GM23338 (cell line): Measurements from ENCODE around the gene ABCC10. TPM values are rescaled to one million over a fixed set of nuclear protein-coding genes. Genes with fewer than 3 reads are reported as not detected.
"Not testable (repeated sequence)": the region's sequence is repeated elsewhere in the genome, so short reads cannot be mapped to it uniquely, and the experiment has no call there.

Experiments used
- ATAC-seq: fragments of 200-7000 bp; cut with Tn5 transposase; 3 replicates; pipeline ENCODE4 v1.9.1; 2020
- DNase-seq: peaks from one replicate; pipeline ENCODE4 v3.0.0-alpha.2; 2015; ENCODE audit warnings: low spot score
- H2AFZ ChIP-seq: fragments of 200-600 bp; sonication (generic); 2 replicates; pipeline ENCODE4 v1.8.0; 2016; ENCODE audit warnings: antibody characterized with exemption, mild to moderate bottlenecking, moderate library complexity
- H3F3A ChIP-seq: fragments of 200-600 bp; sonication (generic); replicated peaks from 2 replicates; pipeline ENCODE4 v1.8.0; 2017; ENCODE audit warnings: antibody characterized with exemption, mixed run types, low read depth
- H3K27ac ChIP-seq: fragments of 200-600 bp; sonication (generic); 2 replicates; pipeline ENCODE4 v1.6.1; 2016; ENCODE audit warnings: low read depth
- H3K27me3 ChIP-seq: fragments of 200-600 bp; sonication (generic); 2 replicates; pipeline ENCODE4 v1.8.0; 2016; ENCODE audit warnings: mild to moderate bottlenecking, mixed run types, moderate library complexity; ENCODE audit not compliant: insufficient read depth
- H3K36me3 ChIP-seq: fragments of 200-600 bp; sonication (generic); 2 replicates; pipeline ENCODE4 v1.8.0; 2016; ENCODE audit warnings: mild to moderate bottlenecking; ENCODE audit not compliant: insufficient read depth
- H3K4me1 ChIP-seq: fragments of 200-600 bp; sonication (generic); 2 replicates; pipeline ENCODE4 v1.8.0; 2016; ENCODE audit warnings: mild to moderate bottlenecking, moderate library complexity; ENCODE audit not compliant: insufficient read depth
- H3K4me2 ChIP-seq: fragments of 200-600 bp; sonication (generic); 2 replicates; pipeline ENCODE4 v1.7.1; 2017; ENCODE audit warnings: mixed run types
- H3K4me3 ChIP-seq: fragments of 200-600 bp; sonication (generic); 2 replicates; pipeline ENCODE4 v1.6.1; 2016; ENCODE audit warnings: mixed run types
- H3K79me2 ChIP-seq: fragments of 200-600 bp; sonication (generic); replicated peaks from 2 replicates; pipeline ENCODE4 v1.8.0; 2017; ENCODE audit warnings: mild to moderate bottlenecking; ENCODE audit not compliant: insufficient read depth
- H3K9me2 ChIP-seq: fragments of 200-600 bp; sonication (generic); 2 replicates; pipeline ENCODE4 v1.8.0; 2017; ENCODE audit not compliant: insufficient read depth
- H4K20me1 ChIP-seq: fragments of 200-600 bp; sonication (generic); replicated peaks from 2 replicates; pipeline ENCODE4 v1.8.0; 2017; ENCODE audit warnings: mild to moderate bottlenecking; ENCODE audit not compliant: insufficient read depth
- H3K27ac Mint-ChIP-seq: 2 replicates; pipeline ENCODE4 v1.8.0; 2020; ENCODE audit warnings: inconsistent platforms, mild to moderate bottlenecking, moderate library complexity, mixed read lengths
- H3K27me3 Mint-ChIP-seq: 3 replicates; pipeline ENCODE4 v1.8.0; 2022; ENCODE audit warnings: low read depth, mild to moderate bottlenecking, moderate library complexity, mixed read lengths, inconsistent platforms; ENCODE audit not compliant: insufficient read depth, poor library complexity
- H3K36me3 Mint-ChIP-seq: 3 replicates; pipeline ENCODE4 v1.8.0; 2021; ENCODE audit warnings: low read depth, mild to moderate bottlenecking, inconsistent platforms, moderate library complexity, mixed read lengths
- H3K4me1 Mint-ChIP-seq: 3 replicates; pipeline ENCODE4 v1.8.0; 2020; ENCODE audit warnings: mild to moderate bottlenecking, inconsistent platforms, mixed read lengths
- H3K4me3 Mint-ChIP-seq: 3 replicates; pipeline ENCODE4 v1.8.0; 2021; ENCODE audit warnings: moderate library complexity, mild to moderate bottlenecking, inconsistent platforms, mixed read lengths
- H3K9me3 Mint-ChIP-seq: 3 replicates; pipeline ENCODE4 v1.8.0; 2020; ENCODE audit warnings: moderate library complexity, mild to moderate bottlenecking, inconsistent platforms, mixed read lengths
- CTCF ChIP-seq, 2 experiments: fragments of 200-600 bp in 1 of 2; sonication (generic) in 1 of 2; conservative IDR thresholded peaks; 2 replicates each; pipeline versions ENCODE4 v1.5.1 to v1.6.1; 2016 to 2017; ENCODE audit warnings: antibody characterized with exemption in 2 of 2, low read depth in 2 of 2, mild to moderate bottlenecking in 2 of 2, moderate library complexity in 1 of 2
- JUNB ChIP-seq: IDR thresholded peaks from one replicate; pipeline ENCODE4 v1.6.1; 2016; ENCODE audit warnings: antibody characterized with exemption; ENCODE audit not compliant: unreplicated experiment
- NANOG ChIP-seq: IDR thresholded peaks from 2 replicates; pipeline ENCODE4 v1.6.1; 2016; ENCODE audit warnings: antibody characterized with exemption, borderline replicate concordance
- REST ChIP-seq: IDR thresholded peaks from one replicate; pipeline ENCODE4 v1.6.1; 2018; ENCODE audit warnings: antibody characterized with exemption; ENCODE audit not compliant: unreplicated experiment
- STAT1 ChIP-seq: IDR thresholded peaks from one replicate; pipeline ENCODE4 v1.6.1; 2016; ENCODE audit warnings: antibody characterized with exemption; ENCODE audit not compliant: unreplicated experiment
- polyA plus RNA-seq: library from polyadenylated mRNA; unstranded; fragments of >200 nt; fragmentation: Nextera tagmentation; extraction: Ambion mirVana; gene quantifications from 2 replicates; pipeline ENCODE4 v1.2.1, GENCODE V29; 2016
- total RNA-seq: library from RNA; depleted of rRNA; stranded (reverse); fragments of >200 nt; shearing (Covaris generic); gene quantifications from 2 replicates; pipeline ENCODE4 v1.2.3, GENCODE V29; 2014

The ABCC10 gene
- total and polyA plus RNA-seq, 2 experiments from 2014 or later, result 16.9 to 17.5 TPM

DNA sequence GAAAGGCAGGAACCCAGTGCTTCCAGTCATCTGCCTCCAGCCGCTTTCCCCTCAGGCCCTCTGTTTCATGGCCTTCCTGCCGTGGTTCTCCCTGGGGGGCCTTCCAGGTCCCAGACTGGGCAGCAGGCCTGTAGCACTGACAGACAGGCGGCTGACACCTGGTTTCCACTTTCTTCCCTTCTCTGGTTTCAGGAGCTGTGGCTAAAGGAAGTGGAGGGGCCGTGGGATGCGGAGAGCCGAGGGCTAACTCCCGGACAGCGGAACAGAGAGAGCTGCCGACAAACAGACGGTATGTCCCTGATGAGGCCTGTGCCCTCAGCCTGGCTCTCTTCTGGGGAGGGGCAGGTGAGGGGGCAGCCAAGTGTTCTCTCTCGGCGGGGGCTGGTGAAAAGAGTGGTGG is 70.3 kb downstream of the ABCC10 start:
- Histone ChIP-seq H3K4me2 (no peak overlapping the region), H3K4me3 (no peak overlapping the region), H3F3A (no peaks in the 10 kb centered on the region), H3K27me3 (no peaks in the 10 kb centered on the region), H3K4me1 (peaks cover 15% of the 10 kb centered on the region), H3K9me2 (no peaks in the 10 kb centered on the region), H2AFZ (no peak overlapping the region), H3K27ac (no peak overlapping the region), H4K20me1 (peaks cover 6% of the 10 kb centered on the region), H3K36me3 (peaks cover 2% of the 10 kb centered on the region; the same call in 1 of the 2 replicates), H3K79me2 (peaks cover 20% of the 10 kb centered on the region)
- H3K9me3 Mint-ChIP-seq, result no peaks in the 10 kb centered on the region
- no peak for ATAC-seq
- peaks cover 9% of the 10 kb centered on the region for H3K27me3 Mint-ChIP-seq
- peaks cover 20% of the 10 kb centered on the region for H3K4me1 Mint-ChIP-seq
- H3K36me3 Mint-ChIP-seq, result peaks cover 41% of the 10 kb centered on the region
- no peak overlapping the region for H3K27ac Mint-ChIP-seq
- H3K4me3 Mint-ChIP-seq, result no peak overlapping the region
- TF ChIP-seq CTCF (conservative IDR thresholded peaks at IDR 0.05; ENCODE audit: low read depth in 2 of 2), result no peak
- no peak for TF ChIP-seq JUNB
- TF ChIP-seq STAT1, result no peak
- no peak for DNase-seq

DNA sequence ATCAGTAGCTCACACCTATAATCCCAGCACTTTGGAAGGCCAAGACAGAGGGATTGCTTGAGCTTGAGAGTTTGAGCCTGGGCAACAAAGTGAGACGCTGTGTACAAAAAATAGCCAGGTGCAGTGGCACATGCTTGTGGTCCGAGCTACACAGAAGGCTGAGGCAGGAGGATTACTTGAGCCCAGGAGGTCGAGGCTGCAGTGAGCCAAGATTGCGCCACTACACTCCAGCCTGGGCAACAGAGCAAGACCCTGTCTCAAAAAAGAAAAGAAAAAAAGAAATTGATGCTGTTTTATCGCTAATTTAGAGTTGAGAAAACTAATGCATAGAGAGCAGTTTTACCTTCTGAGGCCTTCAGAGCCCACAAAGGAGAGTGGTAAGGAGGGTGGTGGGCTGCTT is 71.0 kb downstream of the ABCC10 start:
- not testable (repeated sequence) for H3K36me3 ChIP-seq, H3K27ac Mint-ChIP-seq, H3F3A ChIP-seq, ATAC-seq, H2AFZ ChIP-seq, H3K4me3 Mint-ChIP-seq, DNase-seq, H4K20me1 ChIP-seq, H3K4me2 ChIP-seq, H3K9me2 ChIP-seq, H3K27ac ChIP-seq, H3K4me1 ChIP-seq, H3K27me3 ChIP-seq, H3K4me3 ChIP-seq, H3K9me3 Mint-ChIP-seq
- H3K27me3 Mint-ChIP-seq, result peaks cover 11% of the 10 kb centered on the region
- peaks cover 14% of the 10 kb centered on the region for H3K79me2 ChIP-seq
- H3K36me3 Mint-ChIP-seq, result peaks cover 46% of the 10 kb centered on the region
- peaks cover 14% of the 10 kb centered on the region for H3K4me1 Mint-ChIP-seq

- TF ChIP-seq STAT1, result no peak
- no peak for TF ChIP-seq NANOG
- no peak for TF ChIP-seq REST
These were observed 71.9 kb downstream of the ABCC10 start for GRCh38 chr6:43499028-43499815.

More at GRCh38 chr6:43499028-43499815, 71.9 kb downstream of the ABCC10 start:
- Histone ChIP-seq H3K36me3 (peaks cover 2% of the 10 kb centered on the region; the same call in 1 of the 2 replicates), H3K4me3 (no peak overlapping the region), H3K4me2 (no peak overlapping the region), H4K20me1 (peaks cover 6% of the 10 kb centered on the region), H3K79me2 (peaks cover 7% of the 10 kb centered on the region; the same call in 1 of the 2 replicates), H3K27ac (no peak overlapping the region), H2AFZ (no peak overlapping the region), H3K27me3 (no peaks in the 10 kb centered on the region), H3K4me1 (peaks cover 10% of the 10 kb centered on the region), H3K9me2 (no peaks in the 10 kb centered on the region), H3F3A (no peaks in the 10 kb centered on the region)
- ATAC-seq, result no peak
- Mint-ChIP-seq H3K36me3 (peaks cover 54% of the 10 kb centered on the region), H3K27me3 (peaks cover 11% of the 10 kb centered on the region), H3K27ac (no peak overlapping the region), H3K9me3 (no peaks in the 10 kb centered on the region), H3K4me1 (peaks cover 14% of the 10 kb centered on the region), H3K4me3 (no peak overlapping the region)
- no peak for DNase-seq
